Peyer's patch (tissue), 4 donors: ENCODE results near the gene HNRNPL. TPM values are rescaled to one million over a fixed set of nuclear protein-coding genes. Genes with fewer than 3 reads are reported as not detected.

ENCODE experiments used
- DNase-seq, 3 donors: peaks; one replicate each; pipeline ENCODE4 v3.0.0-alpha.2; 2017 to 2019
- H3K27ac ChIP-seq, 4 donors: fragments of 200-600 bp; sonication (generic); one replicate each; pipeline ENCODE4 v1.5.1; 2016 to 2019
- H3K27me3 ChIP-seq, 2 donors: fragments of 200-600 bp; sonication (generic); one replicate each; pipeline ENCODE4 v1.5.1; 2019
- H3K36me3 ChIP-seq, 3 donors: fragments of 200-600 bp; sonication (generic); one replicate each; pipeline ENCODE4 v1.5.1; 2016 to 2019
- H3K4me1 ChIP-seq, 4 donors: fragments of 200-600 bp; sonication (generic); one replicate each; pipeline ENCODE4 v1.5.1; 2016 to 2019
- H3K4me3 ChIP-seq, 4 donors: fragments of 200-600 bp; sonication (generic); 1 replicate in 3 of 4; 2 replicates in 1 of 4; pipeline ENCODE4 v1.5.1; 2016 to 2019; ENCODE audit warnings: mild to moderate bottlenecking in 1 of 4
- H3K9me3 ChIP-seq, 4 donors: fragments of 200-600 bp; sonication (generic); one replicate each; pipeline ENCODE4 v1.5.1; 2016 to 2019; ENCODE audit warnings: mild to moderate bottlenecking in 1 of 4
- POLR2A ChIP-seq, 2 donors: fragments of 450-650 bp; IDR thresholded peaks; one replicate each; pipeline ENCODE4 v1.5.1; 2017; ENCODE audit warnings: antibody characterized with exemption in 2 of 2, mild to moderate bottlenecking in 2 of 2, moderate library complexity in 2 of 2
- total RNA-seq, 4 donors: library from RNA; depleted of rRNA; stranded (reverse); fragments of >200 nt; gene quantifications; one replicate each; pipeline ENCODE4 v1.1.0, GENCODE V29; 2016
- TF ChIP-seq, protein P1 (sequence below), 6 experiments: fragments of 450-650 bp in 4 of 6; fragments of 200-600 bp in 2 of 6; sonication (generic) in 1 of 6; IDR thresholded peaks; one replicate each; pipeline ENCODE4 v1.5.1; 2017 to 2019; ENCODE audit warnings: antibody characterized with exemption in 6 of 6, mild to moderate bottlenecking in 3 of 6, moderate library complexity in 1 of 6

Gene HNRNPL
- total RNA-seq, 4 donors from 2014 or later = 149 to 229 (median 186) TPM

DNA sequence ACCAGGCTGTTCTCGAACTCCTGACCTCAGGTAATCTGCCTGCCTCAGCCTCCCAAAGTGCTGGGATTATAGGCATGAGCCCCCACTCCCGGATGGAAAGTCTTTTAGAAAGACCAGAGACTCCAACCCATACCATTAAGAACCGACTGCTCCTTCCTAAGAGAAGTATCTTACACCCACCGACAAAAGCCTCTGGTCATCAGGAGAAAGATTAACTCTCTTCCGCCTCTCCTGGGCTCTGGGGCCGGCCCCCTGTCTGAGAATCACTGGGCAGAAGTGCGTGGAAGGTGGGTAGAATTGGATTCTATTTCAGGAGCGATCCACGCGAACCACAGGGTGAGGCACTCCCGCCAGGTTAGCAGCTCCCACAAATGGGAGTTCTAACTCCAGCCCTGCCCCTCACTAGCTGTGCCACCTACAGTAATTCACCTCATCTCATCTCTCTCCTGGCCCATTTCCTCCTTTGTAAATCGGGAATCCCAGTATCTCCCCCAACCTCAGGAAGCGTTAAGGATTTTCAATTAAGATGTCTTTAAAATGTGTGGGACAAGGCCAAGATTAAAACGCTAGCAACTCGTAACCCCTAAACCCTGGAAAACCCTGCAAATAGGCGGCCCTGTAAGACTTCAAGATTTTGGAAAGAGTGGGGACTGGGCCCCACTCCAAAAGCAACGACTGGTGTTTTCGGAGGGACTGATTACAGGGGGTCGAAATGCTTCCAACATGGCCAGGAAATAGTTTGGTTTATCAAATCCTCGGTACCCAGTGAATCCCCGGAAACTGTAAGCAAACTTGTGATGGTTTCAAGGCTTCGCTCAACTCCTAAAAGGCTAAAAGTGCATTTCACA lies 1.3 kb downstream of the HNRNPL start:
- Histone ChIP-seq H3K9me3 (no peaks in the 10 kb centered on the region), H3K27me3 (no peaks in the 10 kb centered on the region), H3K36me3 (peaks cover 0 to 43% (median 8%) of the 10 kb centered on the region in 3 donors), H3K27ac (peak overlapping the region; percentile 100), H3K4me3 (peak overlapping the region; percentile 80 to 100 (median 97)), H3K4me1 (peaks cover 0 to 30% (median 25%) of the 10 kb centered on the region in 4 donors)
- TF ChIP-seq, protein P1, sequence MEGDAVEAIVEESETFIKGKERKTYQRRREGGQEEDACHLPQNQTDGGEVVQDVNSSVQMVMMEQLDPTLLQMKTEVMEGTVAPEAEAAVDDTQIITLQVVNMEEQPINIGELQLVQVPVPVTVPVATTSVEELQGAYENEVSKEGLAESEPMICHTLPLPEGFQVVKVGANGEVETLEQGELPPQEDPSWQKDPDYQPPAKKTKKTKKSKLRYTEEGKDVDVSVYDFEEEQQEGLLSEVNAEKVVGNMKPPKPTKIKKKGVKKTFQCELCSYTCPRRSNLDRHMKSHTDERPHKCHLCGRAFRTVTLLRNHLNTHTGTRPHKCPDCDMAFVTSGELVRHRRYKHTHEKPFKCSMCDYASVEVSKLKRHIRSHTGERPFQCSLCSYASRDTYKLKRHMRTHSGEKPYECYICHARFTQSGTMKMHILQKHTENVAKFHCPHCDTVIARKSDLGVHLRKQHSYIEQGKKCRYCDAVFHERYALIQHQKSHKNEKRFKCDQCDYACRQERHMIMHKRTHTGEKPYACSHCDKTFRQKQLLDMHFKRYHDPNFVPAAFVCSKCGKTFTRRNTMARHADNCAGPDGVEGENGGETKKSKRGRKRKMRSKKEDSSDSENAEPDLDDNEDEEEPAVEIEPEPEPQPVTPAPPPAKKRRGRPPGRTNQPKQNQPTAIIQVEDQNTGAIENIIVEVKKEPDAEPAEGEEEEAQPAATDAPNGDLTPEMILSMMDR (IDR thresholded peaks at IDR 0.05) = no peak
- TF ChIP-seq POLR2A (IDR thresholded peaks at IDR 0.05) = no peak
- DNase-seq = no peak

DNA sequence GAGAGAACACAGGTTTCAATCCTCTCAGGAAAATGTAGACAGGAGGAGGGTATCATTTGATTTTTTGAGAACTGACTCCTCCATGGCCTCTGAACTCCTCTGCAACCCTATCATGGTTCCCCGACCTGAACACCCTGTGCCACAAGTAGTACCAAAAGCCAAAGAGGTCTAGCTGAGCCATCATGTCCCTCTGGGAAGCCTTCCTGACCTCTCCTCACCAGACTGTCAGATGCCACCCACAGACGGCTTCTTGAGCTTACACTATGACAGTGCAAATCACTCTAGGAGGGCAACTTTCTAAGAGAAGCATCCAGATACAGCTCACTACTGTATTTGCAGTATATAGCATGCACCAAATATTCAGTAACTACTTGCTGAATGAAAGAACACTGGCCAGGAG lies 3.7 kb downstream of the HNRNPL start:
- Histone ChIP-seq H3K4me1 (peaks cover 0 to 36% (median 34%) of the 10 kb centered on the region in 4 donors), H3K9me3 (no peaks in the 10 kb centered on the region), H3K36me3 (peaks cover 0 to 67% (median 8%) of the 10 kb centered on the region in 3 donors), H3K27me3 (no peaks in the 10 kb centered on the region), H3K27ac (no peak overlapping the region), H3K4me3 (no peak overlapping the region)
- DNase-seq = no peak
- TF ChIP-seq POLR2A (IDR thresholded peaks at IDR 0.05) = no peak
- TF ChIP-seq, protein P1 (IDR thresholded peaks at IDR 0.05) = no peak

DNA sequence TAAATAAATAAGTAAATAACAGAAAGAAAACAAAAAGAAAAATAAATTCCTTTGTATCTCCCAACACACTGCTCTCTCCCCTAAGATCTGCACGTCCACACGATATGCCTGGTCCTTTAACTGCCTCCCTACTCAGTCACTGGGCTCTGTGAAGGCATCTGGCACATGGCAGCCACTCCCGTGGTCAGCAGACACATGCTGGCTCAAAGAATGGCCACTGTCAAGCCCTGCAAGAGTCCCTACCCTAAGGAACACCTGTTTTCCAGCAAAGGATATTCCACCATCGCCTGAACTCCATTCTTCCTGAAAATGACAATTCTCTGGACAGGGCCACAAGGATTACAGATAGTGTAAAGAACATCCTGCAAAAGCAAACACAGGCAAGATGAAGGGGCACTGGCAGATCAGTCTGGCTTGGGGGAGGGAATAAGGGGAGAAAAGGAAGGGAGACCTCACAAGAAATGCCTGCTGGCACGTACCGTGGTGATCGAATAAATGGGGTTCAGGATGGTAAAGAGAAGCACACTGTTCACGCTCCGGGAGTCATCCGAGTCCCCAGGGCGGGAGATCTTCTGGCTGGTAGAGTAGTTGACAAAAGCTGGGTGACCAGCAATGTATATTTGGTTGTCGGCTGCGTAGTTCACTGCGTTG lies 4.3 kb downstream of the HNRNPL start:
- no peak for TF ChIP-seq POLR2A (IDR thresholded peaks at IDR 0.05)
- Histone ChIP-seq H3K27ac (peak overlapping the region in 1 of 4 donors; percentile 27), H3K27me3 (no peaks in the 10 kb centered on the region), H3K36me3 (peaks cover 0 to 73% (median 8%) of the 10 kb centered on the region in 3 donors), H3K9me3 (no peaks in the 10 kb centered on the region), H3K4me1 (peaks cover 0 to 35% (median 32%) of the 10 kb centered on the region in 4 donors), H3K4me3 (no peak overlapping the region)
- no peak for DNase-seq

DNA sequence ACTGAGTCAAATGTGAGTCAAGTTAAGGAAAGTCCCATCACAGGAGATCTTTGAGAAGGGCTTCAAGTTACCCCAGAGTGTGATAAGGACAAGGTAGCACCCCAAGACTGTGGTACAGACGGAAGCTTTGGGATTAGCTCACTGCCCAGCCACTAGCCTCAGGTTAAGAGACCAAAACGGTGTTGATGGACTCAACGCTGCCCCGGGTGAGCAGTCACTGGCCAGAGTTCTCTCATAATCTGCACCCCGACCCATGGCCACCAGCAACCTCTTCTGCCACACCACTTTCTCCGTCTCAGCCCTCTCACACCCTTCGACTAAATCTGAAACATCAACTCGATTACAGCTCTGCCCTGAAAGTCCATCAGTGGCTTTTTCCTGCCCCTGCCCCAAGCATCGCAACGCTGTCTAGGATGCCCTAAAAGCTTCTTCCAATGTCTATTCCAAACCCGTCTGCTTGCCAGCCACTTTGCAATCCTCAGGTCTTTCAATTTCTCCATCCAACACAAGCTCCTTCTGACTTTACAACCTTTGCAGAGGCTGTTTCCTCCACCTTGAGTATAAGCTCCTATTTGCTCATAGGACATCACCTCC lies 5.6 kb downstream of the HNRNPL start:
- DNase-seq = no peak
- Histone ChIP-seq H3K27me3 (no peaks in the 10 kb centered on the region), H3K27ac (peak overlapping the region in 2 of 4 donors; percentile 66 to 87), H3K9me3 (no peaks in the 10 kb centered on the region), H3K4me1 (peaks cover 0 to 35% (median 32%) of the 10 kb centered on the region in 4 donors), H3K4me3 (no peak overlapping the region), H3K36me3 (peaks cover 0 to 86% (median 8%) of the 10 kb centered on the region in 3 donors)
- TF ChIP-seq POLR2A (IDR thresholded peaks at IDR 0.05) = no peak
- TF ChIP-seq, protein P1 (IDR thresholded peaks at IDR 0.05) = no peak

DNA sequence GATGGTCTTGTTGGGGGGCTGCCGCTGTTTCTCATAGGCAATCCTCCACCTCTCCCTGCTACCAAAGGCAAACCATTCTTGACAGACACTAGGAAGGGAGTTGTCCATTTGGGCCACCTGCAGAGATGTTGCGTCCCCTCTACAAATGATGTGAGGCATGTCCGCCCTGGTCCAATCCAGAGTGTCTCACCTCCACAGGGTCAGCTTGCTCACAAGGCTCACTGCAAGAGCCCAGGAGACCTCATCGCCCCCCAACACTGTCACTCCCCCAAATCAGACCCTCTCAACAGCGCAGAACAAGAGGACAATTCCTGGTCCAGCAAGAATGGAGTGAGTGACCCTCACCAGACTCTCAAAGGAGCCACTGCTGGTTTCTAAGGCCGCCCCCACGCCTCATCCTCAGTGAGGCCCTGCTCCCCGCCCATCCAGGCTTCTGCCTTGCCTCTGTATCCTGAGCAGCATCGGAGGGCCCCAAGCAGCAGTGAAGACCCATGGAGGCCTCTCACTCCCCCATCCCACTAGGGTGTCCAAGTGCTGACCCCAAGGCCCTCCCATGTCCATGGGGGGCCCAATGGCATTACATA lies 6.5 kb downstream of the HNRNPL start:
- Histone ChIP-seq H3K36me3 (peaks cover 0 to 96% (median 8%) of the 10 kb centered on the region in 3 donors), H3K27me3 (no peaks in the 10 kb centered on the region), H3K27ac (peak overlapping the region; percentile 63 to 87 (median 66)), H3K9me3 (no peaks in the 10 kb centered on the region), H3K4me1 (peaks cover 0 to 32% (median 28%) of the 10 kb centered on the region in 4 donors), H3K4me3 (no peak overlapping the region)
- TF ChIP-seq, protein P1 (IDR thresholded peaks at IDR 0.05) = no peak
- no peak for TF ChIP-seq POLR2A (IDR thresholded peaks at IDR 0.05)
- no peak for DNase-seq
